H1 (cell line): ENCODE measurements around the gene C12orf56. TPM values are rescaled to one million over a fixed set of nuclear protein-coding genes. Genes with fewer than 3 reads are reported as not detected.

Source experiments
- CTCF ChIA-PET: fragments of 300-600 bp; sonication (Branson Sonifier 250); formaldehyde crosslinking; loops from one replicate; lab custom pipeline; 2021; ENCODE audit not compliant: partially characterized antibody; lab: Charles Lee
- POLR2A ChIA-PET: fragments of 300-600 bp; sonication (Branson Sonifier 250); formaldehyde crosslinking; loops from one replicate; lab custom pipeline; 2021; ENCODE audit warnings: inconsistent platforms; ENCODE audit not compliant: partially characterized antibody; lab: Charles Lee
- DNase-seq, 2 experiments: peaks; one replicate each; pipeline versions ENCODE4 v3.0.0 to v3.0.0-alpha.2; 2010 to 2022; ENCODE audit warnings: low spot score in 2 of 2, low read depth in 1 of 2, mixed read lengths in 1 of 2
- FAIRE-seq: peaks from 2 replicates; lab custom pipeline; 2011; peaks lifted over from hg19 to GRCh38; lab: Jason Lieb, UNC
- H2AFZ ChIP-seq: 2 replicates; pipeline ENCODE4 v1.8.1; 2012; ENCODE audit warnings: low read length, inconsistent platforms
- H2AK5ac ChIP-seq: 2 replicates; pipeline ENCODE4 v1.6.1; 2013; ENCODE audit warnings: low read depth, low read length
- H2BK120ac ChIP-seq: replicated peaks from 2 replicates; pipeline ENCODE3; 2013; ENCODE audit warnings: low read depth, low read length, inconsistent platforms
- H2BK12ac ChIP-seq: 2 replicates; pipeline ENCODE4 v1.6.1; 2013; ENCODE audit warnings: low read depth, low read length
- H2BK15ac ChIP-seq: 2 replicates; pipeline ENCODE4 v1.6.1; 2013; ENCODE audit warnings: low read length
- H2BK20ac ChIP-seq: 2 replicates; pipeline ENCODE4 v1.6.1; 2013; ENCODE audit warnings: low read length
- H2BK5ac ChIP-seq: 2 replicates; pipeline ENCODE4 v1.6.1; 2013; ENCODE audit warnings: low read depth, low read length
- H3K14ac ChIP-seq: 2 replicates; pipeline ENCODE4 v1.6.1; 2013; ENCODE audit warnings: inconsistent platforms; ENCODE audit not compliant: insufficient read length
- H3K18ac ChIP-seq: 2 replicates; pipeline ENCODE4 v1.6.1; 2013; ENCODE audit warnings: low read length; ENCODE audit errors: extremely low read depth
- H3K23ac ChIP-seq: 2 replicates; pipeline ENCODE4 v1.6.1; 2013; ENCODE audit warnings: inconsistent platforms; ENCODE audit not compliant: insufficient read length
- H3K23me2 ChIP-seq: 2 replicates; pipeline ENCODE4 v1.6.1; 2013; ENCODE audit warnings: low read depth, low read length
- H3K27ac ChIP-seq: 2 replicates; pipeline ENCODE4 v1.6.1; 2011; ENCODE audit warnings: low read depth, low read length, inconsistent platforms
- H3K27me3 ChIP-seq, 4 experiments: replicated peaks in 1 of 4; 1 replicate in 1 of 4; 2 replicates in 3 of 4; pipeline versions ENCODE4 v1.6.1 to v1.8.1; 2011 to 2013; ENCODE audit warnings: low read length in 3 of 4, mild to moderate bottlenecking in 3 of 4, inconsistent platforms in 2 of 4, mixed read lengths in 2 of 4, moderate library complexity in 1 of 4; ENCODE audit not compliant: control insufficient read depth in 3 of 4, insufficient read depth in 3 of 4; ENCODE audit errors: extremely low read depth in 1 of 4
- H3K36me3 ChIP-seq, 4 experiments: 2 replicates each; pipeline versions ENCODE4 v1.6.1 to v1.8.1; 2011 to 2013; ENCODE audit warnings: mild to moderate bottlenecking in 4 of 4, low read length in 3 of 4, moderate library complexity in 2 of 4, control low read depth in 1 of 4, inconsistent platforms in 1 of 4; ENCODE audit not compliant: insufficient read depth in 4 of 4, control insufficient read depth in 2 of 4
- H3K4ac ChIP-seq: replicated peaks from 2 replicates; pipeline ENCODE3; 2013; ENCODE audit warnings: low read length, low read depth, mixed read lengths, inconsistent platforms; ENCODE audit not compliant: insufficient read length
- H3K4me1 ChIP-seq, 4 experiments: replicated peaks in 1 of 4; 1 replicate in 1 of 4; 2 replicates in 3 of 4; pipeline versions ENCODE4 v1.6.1 to v1.8.1; 2011 to 2013; ENCODE audit warnings: low read length in 3 of 4, inconsistent platforms in 2 of 4, mixed read lengths in 1 of 4; ENCODE audit not compliant: insufficient read depth in 4 of 4, control insufficient read depth in 3 of 4
- H3K4me2 ChIP-seq, 2 experiments: 2 replicates each; pipeline versions ENCODE4 v1.6.1 to v1.8.1; 2011 to 2013; ENCODE audit warnings: low read depth in 2 of 2, low read length in 2 of 2, control low read depth in 1 of 2, inconsistent platforms in 1 of 2, mild to moderate bottlenecking in 1 of 2; ENCODE audit not compliant: insufficient read depth in 1 of 2
- H3K4me3 ChIP-seq, 4 experiments: fragments of 200-600, 300-600 bp in 1 of 4; sonication (generic), shearing (Covaris generic), sonication (Bioruptor Twin) in 1 of 4; 2 replicates each; pipeline versions ENCODE4 v1.5.1 to v1.8.1; 2011 to 2016; ENCODE audit warnings: low read length in 4 of 4, low read depth in 3 of 4, control low read depth in 2 of 4, inconsistent platforms in 2 of 4, mild to moderate bottlenecking in 2 of 4, mixed read lengths in 1 of 4, moderate library complexity in 1 of 4; ENCODE audit not compliant: insufficient read depth in 2 of 4; ENCODE audit errors: extremely low read depth in 1 of 4
- H3K56ac ChIP-seq: replicated peaks from 2 replicates; pipeline ENCODE3; 2013; ENCODE audit warnings: low read depth, mild to moderate bottlenecking, mixed read lengths, low read length, inconsistent platforms; ENCODE audit not compliant: insufficient read length
- H3K79me1 ChIP-seq: 2 replicates; pipeline ENCODE4 v1.6.1; 2013; ENCODE audit warnings: low read depth, low read length, control low read depth
- H3K79me2 ChIP-seq, 2 experiments: 2 replicates each; pipeline versions ENCODE4 v1.6.1 to v1.8.1; 2012 to 2013; ENCODE audit warnings: low read length in 2 of 2, mild to moderate bottlenecking in 2 of 2, inconsistent platforms in 1 of 2; ENCODE audit not compliant: insufficient read depth in 2 of 2, control insufficient read depth in 1 of 2
- H3K9ac ChIP-seq, 4 experiments: replicated peaks in 1 of 4; 1 replicate in 1 of 4; 2 replicates in 3 of 4; pipeline versions ENCODE4 v1.6.1 to v1.8.1; 2011 to 2013; ENCODE audit warnings: low read depth in 3 of 4, low read length in 3 of 4, control low read depth in 2 of 4, mild to moderate bottlenecking in 2 of 4, moderate library complexity in 2 of 4, inconsistent platforms in 1 of 4; ENCODE audit errors: extremely low read depth in 1 of 4
- H3K9me3 ChIP-seq, 2 experiments: 2 replicates each; pipeline versions ENCODE4 v1.6.1 to v1.8.1; 2012 to 2013; ENCODE audit warnings: mild to moderate bottlenecking in 2 of 2, moderate library complexity in 2 of 2, control low read depth in 1 of 2, inconsistent platforms in 1 of 2, low read depth in 1 of 2, low read length in 1 of 2, mixed read lengths in 1 of 2; ENCODE audit not compliant: insufficient read depth in 2 of 2
- H4K20me1 ChIP-seq, 2 experiments: replicated peaks in 1 of 2; 2 replicates each; pipeline versions ENCODE3 to v1.8.1; 2011 to 2013; ENCODE audit warnings: inconsistent platforms in 2 of 2, low read length in 2 of 2, mild to moderate bottlenecking in 1 of 2; ENCODE audit not compliant: insufficient read depth in 2 of 2, control insufficient read depth in 1 of 2
- H4K5ac ChIP-seq: 2 replicates; pipeline ENCODE4 v1.6.1; 2013; ENCODE audit warnings: low read length, low read depth, mixed read lengths, inconsistent platforms; ENCODE audit not compliant: insufficient read length
- H4K8ac ChIP-seq: 2 replicates; pipeline ENCODE4 v1.8.0; 2013; ENCODE audit warnings: mild to moderate bottlenecking, moderate library complexity, low read length, inconsistent platforms; ENCODE audit not compliant: insufficient read depth; ENCODE audit errors: extremely low read depth
- H4K91ac ChIP-seq: replicated peaks from 2 replicates; pipeline ENCODE3; 2013; ENCODE audit warnings: low read length, mixed read lengths, inconsistent platforms; ENCODE audit not compliant: insufficient read length
- GABPA ChIP-seq: IDR thresholded peaks from 2 replicates; pipeline ENCODE4 v1.6.1; 2011; ENCODE audit warnings: mild to moderate bottlenecking, low read length, moderate library complexity, borderline replicate concordance; ENCODE audit not compliant: insufficient read depth
- HDAC2 ChIP-seq, 2 experiments: fragments of 300-600 bp in 1 of 2; sonication (generic) in 1 of 2; IDR thresholded peaks; 2 replicates each; pipeline ENCODE4 v1.6.1; 2011 to 2012; ENCODE audit warnings: low read depth in 2 of 2, low read length in 2 of 2, mild to moderate bottlenecking in 2 of 2, moderate library complexity in 2 of 2, borderline replicate concordance in 1 of 2, inconsistent platforms in 1 of 2
- KDM4A ChIP-seq: IDR thresholded peaks from one replicate; pipeline ENCODE4 v1.7.1; 2012; ENCODE audit warnings: low read depth, mild to moderate bottlenecking, moderate library complexity, low read length, inconsistent platforms; ENCODE audit not compliant: severe bottlenecking
- POU5F1 ChIP-seq: IDR thresholded peaks from 2 replicates; pipeline ENCODE4 v1.6.1; 2011; ENCODE audit warnings: low read depth, mild to moderate bottlenecking, low read length, moderate library complexity
- RNF2 ChIP-seq: fragments of 200-900, 300-1000 bp; sonication (generic); IDR thresholded peaks from 2 replicates; pipeline ENCODE4 v1.7.1; 2016; ENCODE audit warnings: borderline replicate concordance, low read depth, mild to moderate bottlenecking, antibody characterized with exemption, low read length; ENCODE audit not compliant: poor library complexity, severe bottlenecking; ENCODE audit errors: missing control alignments
- SIN3A ChIP-seq, 2 experiments: IDR thresholded peaks in 1 of 2; conservative IDR thresholded peaks in 1 of 2; 2 replicates each; pipeline ENCODE4 v1.6.1; 2011 to 2012; ENCODE audit warnings: low read length in 2 of 2, improper control_type of control experiment in 1 of 2, low read depth in 1 of 2, mild to moderate bottlenecking in 1 of 2
- SIRT6 ChIP-seq: IDR thresholded peaks from one replicate; pipeline ENCODE4 v1.7.1; 2012; ENCODE audit warnings: low read length, inconsistent platforms
- SRF ChIP-seq: IDR thresholded peaks from 2 replicates; pipeline ENCODE4 v1.6.1; 2011; ENCODE audit warnings: mild to moderate bottlenecking, low read depth, low read length, moderate library complexity
- ZNF274 ChIP-seq: IDR thresholded peaks from 2 replicates; pipeline ENCODE4 v1.7.0; 2012; ENCODE audit warnings: low read length, borderline replicate concordance; ENCODE audit errors: extremely low read depth
- WGBS, 2 experiments: shearing (Covaris generic) in 1 of 2; methylation state at CpG; one replicate each; pipeline versions ENCODE4 v1.1.6 to v1.1.7; 2013 to 2015; ENCODE audit warnings: low lambda C conversion rate in 2 of 2, mixed read lengths in 2 of 2, inconsistent platforms in 1 of 2, low coverage in 1 of 2, missing lambda C conversion rate in 1 of 2; ENCODE audit not compliant: insufficient replicate concordance in 2 of 2, insufficient coverage in 1 of 2, insufficient read length in 1 of 2; ENCODE audit errors: extremely low coverage in 1 of 2, missing lambda C conversion rate in 1 of 2; 5-methylcytosine and 5-hydroxymethylcytosine counted together
- polyA plus RNA-seq, 7 experiments: library from polyadenylated mRNA; depleted of rRNA in 3 of 7; stranded (reverse) in 5 of 7; unstranded in 2 of 7; fragments of >200 nt in 5 of 7; fragments of 200-250 nt in 2 of 7; gene quantifications; 1 replicate in 5 of 7; 2 replicates in 1 of 7; 4 replicates in 1 of 7; pipeline versions ENCODE4 v1.2.1 to v1.2.3, GENCODE V29; 2011 to 2013; ENCODE audit warnings: missing spikeins in 2 of 7, mixed read lengths in 2 of 7
- total RNA-seq: library from RNA; stranded (reverse); fragmentation: NEBNext Ultra II Directional; extraction: Animal tissue kit (Norgen Biotek cat#: 25700); gene quantifications from 2 replicates; pipeline ENCODE4 v1.2.1, GENCODE V29; 2021

Gene C12orf56
- total and polyA plus RNA-seq, 2 of the 8 experiments (the other 6 are each of a cell fraction or from before 2014, with no cell fraction given): 1.1 to 2.9 TPM

DNA sequence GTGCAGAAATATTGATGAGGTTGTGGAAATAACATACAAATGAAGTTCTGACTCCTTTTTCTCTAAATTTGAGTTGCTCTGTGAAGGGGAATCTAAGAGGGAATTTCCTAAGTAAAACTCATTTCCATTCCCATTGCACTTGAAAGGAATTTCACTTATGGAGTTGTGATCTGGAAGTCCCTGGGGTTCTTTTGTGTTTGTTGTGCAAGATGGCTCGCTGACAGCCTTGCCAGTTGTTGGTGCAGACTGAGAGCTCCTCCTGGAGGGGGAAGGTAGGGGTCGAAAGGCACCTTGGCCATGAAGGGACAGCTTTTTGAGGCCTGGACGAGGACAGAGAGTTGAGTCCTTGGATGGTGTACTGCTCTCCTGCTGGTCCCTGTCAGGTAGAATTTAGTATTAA, 72.0 kb downstream of the C12orf56 start:
- CTCF ChIA-PET: interaction anchor here (0.6 to 2.3 kb wide), 7 partner anchors 9 to 1453 kb away, joined by 3 to 11 read pairs (median 3); no protein-coding TSS in a partner anchor
- no peaks in the 10 kb centered on the region for H3K9me3 ChIP-seq
- H2BK12ac ChIP-seq: peak overlapping the region; percentile 40; the same call in 1 of the 2 replicates
- no peaks in the 10 kb centered on the region for H3K27me3 ChIP-seq
- no peak overlapping the region for H4K91ac ChIP-seq
- 48% methylated on average over 3 of the region's 3 CpGs; no CpG with 5 or more reads in 1 of the 2 experiments for WGBS, 2 experiments
- peak overlapping the region; percentile 38; the same call in 1 of the 2 replicates for H2BK20ac ChIP-seq
- H3K79me1 ChIP-seq: no peaks in the 10 kb centered on the region
- H3K9ac ChIP-seq: no peak overlapping the region
- no peaks in the 10 kb centered on the region for H3K79me2 ChIP-seq
- H4K8ac ChIP-seq: no peak overlapping the region
- no peak overlapping the region for H3K14ac ChIP-seq
- H3K4ac ChIP-seq: no peak overlapping the region
- no peak overlapping the region for H2AK5ac ChIP-seq
- H2BK120ac ChIP-seq: no peak overlapping the region
- peaks cover 0 to 13% (median 2%) of the 10 kb centered on the region in 4 experiments; a peak in 2 of 7 replicates for H3K4me1 ChIP-seq
- no peaks in the 10 kb centered on the region for H4K20me1 ChIP-seq
- no peak overlapping the region; the same call in 1 of the 2 replicates for H2BK5ac ChIP-seq
- H3K27ac ChIP-seq: 0 out of 2 replicates have a peak overlapping the region, but pooled peaks have one; percentile 52
- H3K56ac ChIP-seq: no peak overlapping the region
- H2AFZ ChIP-seq: 0 out of 2 replicates have a peak overlapping the region, but pooled peaks have one; percentile 24
- peak; percentile 76 for FAIRE-seq
- no peak overlapping the region for H3K23ac ChIP-seq
- H3K36me3 ChIP-seq: no peaks in the 10 kb centered on the region
- POLR2A ChIA-PET: interaction anchor here (1.5 kb wide), 1 partner anchor 11 kb away, joined by 3 read pairs; no protein-coding TSS in a partner anchor
- no peak overlapping the region for H3K18ac ChIP-seq
- peak; percentile 51 to 54 for DNase-seq
- H3K4me3 ChIP-seq: peak overlapping the region in 1 of 4 experiments; percentile 11; a peak in 1 of 8 replicates
- H2BK15ac ChIP-seq: no peak overlapping the region
- H3K4me2 ChIP-seq: peak overlapping the region in 1 of 2 experiments; percentile 2; a peak in 1 of 4 replicates
- H4K5ac ChIP-seq: no peak overlapping the region
- H3K23me2 ChIP-seq: no peaks in the 10 kb centered on the region
- 0 out of 4 replicates have a peak, but pooled peaks of 1 of the 2 experiments have one; percentile 13 for TF ChIP-seq HDAC2 (IDR thresholded peaks at IDR 0.05; ENCODE audit: borderline replicate concordance in 1 of 2, low read depth in 2 of 2, low read length in 2 of 2)
- no peak for TF ChIP-seq SRF
- TF ChIP-seq GABPA: no peak
- TF ChIP-seq SIN3A (conservative IDR thresholded peaks at IDR 0.05 in 1 of 2, IDR thresholded peaks at IDR 0.05 in 1 of 2; ENCODE audit: low read depth in 1 of 2, low read length in 2 of 2): no peak
- TF ChIP-seq SIRT6: no peak
- no peak for TF ChIP-seq KDM4A
- no peak for TF ChIP-seq ZNF274
- no peak for TF ChIP-seq POU5F1
- TF ChIP-seq RNF2: no peak
